Measurements from ENCODE around the gene ARHGEF12.

ARHGEF12 gene

GRCh38 chr11:120343429-120343828 lies 7.2 kb downstream of the ARHGEF12 start:
- no peak for DNase-seq

- no peak for DNase-seq
Measured at GRCh38 chr11:120344302-120345004, 8.2 kb downstream of the ARHGEF12 start.

DNA sequence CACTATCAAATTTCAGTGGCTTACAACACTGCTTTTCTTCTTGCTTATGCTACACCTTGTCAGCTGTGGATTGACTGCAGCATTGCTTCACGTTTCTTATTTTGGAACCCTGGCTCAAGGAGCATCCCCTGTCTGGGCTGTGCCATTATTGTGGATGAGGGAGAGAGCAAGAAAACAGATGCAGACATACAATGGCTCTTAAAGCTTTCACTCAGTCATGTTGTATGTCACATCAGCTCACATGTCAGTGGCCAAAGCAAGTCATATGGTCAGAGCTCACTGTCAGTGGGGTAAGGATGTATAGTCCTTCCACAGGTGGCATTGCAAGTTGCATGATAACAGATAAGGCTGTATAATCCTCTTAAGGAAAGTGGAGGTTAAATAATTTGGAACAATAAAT lies 10.0 kb downstream of the ARHGEF12 start:
- DNase-seq, result no peak

- no peak for DNase-seq
Measured at GRCh38 chr11:120350637-120351036, 14.4 kb downstream of the ARHGEF12 start.

DNA sequence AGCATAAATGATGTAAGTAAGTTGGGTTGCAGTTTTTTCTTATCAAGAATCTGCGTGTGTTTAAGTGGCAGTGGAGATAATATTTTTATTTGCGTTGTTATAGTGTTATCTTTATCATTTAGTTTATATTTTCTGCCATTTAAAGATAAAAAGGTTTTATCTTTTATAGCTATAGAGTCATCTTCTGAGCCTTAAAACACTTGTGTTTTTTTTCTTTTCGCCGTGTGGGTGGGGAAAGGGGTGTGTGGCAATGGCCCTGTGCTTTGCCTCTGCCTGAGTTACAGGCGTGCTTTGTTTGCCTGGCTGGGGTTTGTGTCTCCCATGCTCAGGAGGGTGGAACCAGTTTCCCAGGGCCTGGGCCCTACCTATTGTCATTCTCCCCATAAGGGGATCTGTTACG lies 16.2 kb downstream of the ARHGEF12 start:
- no peak for DNase-seq

GRCh38 chr11:120354068-120354467 lies 17.9 kb downstream of the ARHGEF12 start:
- no peak for DNase-seq

GRCh38 chr11:120354779-120355178 lies 18.6 kb downstream of the ARHGEF12 start:
- no peak for DNase-seq

DNA sequence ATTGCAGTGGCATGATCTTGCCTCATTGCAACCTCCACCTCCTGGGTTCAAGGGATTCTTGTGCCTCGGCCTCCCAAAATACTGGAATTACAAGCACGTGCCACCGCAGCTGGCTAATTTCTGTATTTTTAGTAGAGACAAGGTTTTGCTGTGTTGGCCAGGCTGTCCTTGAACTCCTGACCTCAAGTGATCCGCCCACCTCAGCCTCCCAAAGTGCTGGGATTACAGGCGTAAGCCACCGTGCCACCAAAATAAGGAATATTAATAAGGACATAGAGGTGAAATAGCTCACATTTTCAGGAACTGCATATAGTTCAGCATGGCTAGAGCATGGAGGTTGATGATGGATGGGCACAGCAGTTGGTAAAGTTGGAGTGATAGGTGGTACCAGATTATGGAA lies 21.4 kb downstream of the ARHGEF12 start:
- no peak for DNase-seq

DNA sequence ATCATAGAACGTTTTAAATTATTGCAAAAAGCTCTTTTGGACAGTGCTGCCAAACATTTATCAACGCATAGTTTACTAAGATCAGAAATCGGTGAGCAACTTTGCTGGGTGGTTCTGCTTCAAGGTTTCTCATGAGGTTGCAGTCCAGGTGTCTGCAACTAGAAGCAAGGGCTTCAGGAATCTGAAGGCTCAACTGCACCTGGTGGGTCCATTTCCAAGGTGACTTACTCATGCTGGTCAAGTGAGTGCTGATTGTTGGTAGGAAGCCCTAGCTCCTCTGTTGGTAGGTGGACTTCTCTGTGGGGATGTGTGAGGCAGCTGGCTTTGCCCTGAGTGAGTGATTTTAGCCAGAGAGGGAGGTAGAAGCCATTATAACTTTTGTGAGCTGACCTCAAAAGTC lies 22.5 kb downstream of the ARHGEF12 start:
- DNase-seq, result no peak

GRCh38 chr11:120363436-120363835 lies 27.2 kb downstream of the ARHGEF12 start:
- no peak for DNase-seq

DNA sequence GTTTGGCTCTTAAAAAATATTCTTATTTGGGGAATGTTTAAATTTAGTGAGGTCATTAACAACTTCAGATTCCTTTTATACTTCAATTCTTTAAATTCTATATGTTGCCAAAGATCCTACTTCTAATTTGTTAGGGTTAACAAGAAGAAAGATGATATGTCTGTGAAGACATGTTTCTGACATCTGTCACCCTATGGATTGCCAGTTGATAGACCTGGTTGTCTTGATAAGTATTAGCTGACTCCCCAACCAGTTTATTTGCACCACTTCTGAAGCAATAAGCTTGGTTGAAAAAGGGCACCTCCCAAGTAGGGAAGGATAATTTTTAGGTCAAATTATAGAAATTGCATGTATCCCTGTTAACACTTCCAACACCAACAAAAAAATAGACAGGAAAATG lies 29.3 kb downstream of the ARHGEF12 start:
- DNase-seq, result no peak

DNA sequence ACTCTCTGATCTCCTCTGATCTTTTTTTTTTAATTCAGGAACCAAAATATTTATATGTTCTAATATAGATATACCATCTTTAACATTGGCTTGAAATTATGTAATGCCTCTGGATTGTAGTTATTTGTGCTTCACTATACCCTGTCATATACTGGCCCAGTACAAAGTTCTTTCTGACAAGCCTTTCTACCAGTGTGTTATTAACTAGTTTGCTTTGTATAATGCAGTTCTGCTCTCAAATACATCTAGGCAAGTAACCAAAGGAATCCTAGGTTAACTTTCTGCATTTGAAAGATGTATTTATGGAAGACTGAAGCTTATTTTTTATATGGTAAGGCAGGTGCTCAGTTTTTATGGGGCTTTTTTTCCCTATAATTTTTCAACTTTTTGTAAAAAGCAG lies 36.1 kb downstream of the ARHGEF12 start:
- no peak for DNase-seq

DNA sequence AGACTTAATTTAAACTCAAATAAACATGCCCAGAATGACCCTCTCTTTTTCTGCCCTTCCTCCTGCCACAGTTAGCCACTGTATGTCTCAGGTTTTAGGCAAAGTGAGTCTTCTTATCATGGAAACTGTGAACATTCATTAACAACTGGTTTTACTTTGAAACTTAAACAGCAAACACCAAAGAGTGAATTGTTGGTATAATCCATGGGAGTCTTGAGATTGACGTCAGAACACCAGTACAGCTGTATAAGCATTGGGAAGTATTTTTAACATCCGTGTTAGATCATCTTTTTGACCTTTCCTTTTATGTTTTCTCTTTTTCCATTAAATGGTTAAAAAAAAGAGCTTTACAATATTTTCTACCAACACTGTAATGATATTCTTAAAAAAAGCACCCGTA lies 38.9 kb downstream of the ARHGEF12 start:
- DNase-seq, result no peak

GRCh38 chr11:120376547-120377182 lies 40.5 kb downstream of the ARHGEF12 start:
- no peak for DNase-seq

- DNase-seq, result no peak
Measured at GRCh38 chr11:120378474-120378873, 42.3 kb downstream of the ARHGEF12 start.

GRCh38 chr11:120381401-120381800 lies 45.2 kb downstream of the ARHGEF12 start:
- no peak for DNase-seq

- no peak for DNase-seq
Measured at GRCh38 chr11:120383518-120384155, 47.4 kb downstream of the ARHGEF12 start.

- DNase-seq, result no peak
Measured at GRCh38 chr11:120384476-120384875, 48.3 kb downstream of the ARHGEF12 start.

DNA sequence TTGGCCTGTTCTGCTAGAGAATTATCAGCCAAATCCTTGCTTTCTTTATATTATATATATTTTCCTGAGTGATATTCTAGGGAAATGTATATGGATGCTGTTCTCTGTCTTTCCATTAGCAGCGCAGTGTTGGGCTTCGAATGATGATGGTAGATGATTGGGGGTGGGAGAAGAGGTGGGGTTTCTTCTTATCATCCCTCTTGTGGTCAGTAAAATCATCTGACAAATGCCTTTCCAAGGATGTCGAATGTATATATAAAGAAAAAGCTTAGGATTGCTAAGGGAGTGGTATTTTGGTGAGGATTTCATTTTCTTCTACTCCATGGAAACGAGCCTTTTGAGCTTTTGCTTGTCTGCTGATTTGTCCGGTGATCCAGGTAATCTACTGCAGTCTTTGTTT lies 48.9 kb downstream of the ARHGEF12 start:
- no peak for DNase-seq

GRCh38 chr11:120385655-120386054 lies 49.4 kb downstream of the ARHGEF12 start:
- DNase-seq, result no peak

DNA sequence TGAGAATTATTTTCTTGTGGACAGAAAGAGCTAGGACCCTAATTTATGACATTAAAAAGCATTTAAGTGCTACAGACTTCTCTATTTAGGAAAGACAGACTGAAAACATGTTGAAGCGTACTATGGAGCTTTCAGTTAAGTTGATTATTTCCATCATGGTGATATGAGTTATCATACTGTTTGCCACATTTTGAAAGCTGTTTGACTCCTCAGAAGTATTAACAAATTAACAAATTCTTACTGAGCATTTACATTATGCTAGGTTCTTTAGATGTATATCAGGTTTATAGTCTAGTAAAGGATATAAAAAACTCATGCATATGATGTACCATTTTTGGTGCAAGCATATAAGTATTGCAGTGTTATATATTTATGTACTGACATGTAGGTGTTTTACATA lies 50.1 kb downstream of the ARHGEF12 start:
- DNase-seq, result no peak

DNA sequence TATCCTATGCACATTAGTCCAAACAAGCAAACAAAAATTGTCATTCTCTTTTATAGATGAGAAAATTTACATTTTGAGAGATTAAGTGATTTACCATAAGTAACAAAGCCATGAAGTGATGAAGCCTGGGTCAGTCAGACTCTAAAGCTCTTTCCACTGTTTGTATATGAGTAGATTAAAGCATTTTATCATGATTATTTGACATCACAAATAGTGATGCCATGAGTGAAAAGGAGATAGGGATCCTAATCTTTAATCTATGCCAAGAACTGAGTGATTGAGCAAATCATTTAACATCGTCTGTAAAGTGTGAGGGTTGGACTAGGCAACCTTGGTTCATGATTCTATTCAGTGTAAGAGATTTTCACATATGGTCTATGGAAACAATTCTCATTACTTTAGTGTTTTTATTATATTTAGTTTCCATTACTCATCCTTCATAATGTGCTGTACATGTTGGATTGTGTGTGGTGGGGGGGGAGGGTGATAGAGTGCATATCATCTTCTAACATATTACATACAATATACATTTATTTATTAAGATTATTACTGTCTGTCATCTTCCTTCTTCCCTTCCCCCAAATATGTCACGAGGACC lies 50.7 kb downstream of the ARHGEF12 start:
- no peak for DNase-seq

- DNase-seq, result no peak
Measured at GRCh38 chr11:120388261-120388660, 52.0 kb downstream of the ARHGEF12 start.
